ENCODE data around the gene C5orf46. TPM values are rescaled to one million over a fixed set of nuclear protein-coding genes. Genes with fewer than 3 reads are reported as not detected.

The C5orf46 gene
- total and polyA plus RNA-seq, 9 of the 15 experiments (the other 6 are each of a cell fraction or from before 2014, with no cell fraction given), result not detected

- TF ChIP-seq, protein P1, sequence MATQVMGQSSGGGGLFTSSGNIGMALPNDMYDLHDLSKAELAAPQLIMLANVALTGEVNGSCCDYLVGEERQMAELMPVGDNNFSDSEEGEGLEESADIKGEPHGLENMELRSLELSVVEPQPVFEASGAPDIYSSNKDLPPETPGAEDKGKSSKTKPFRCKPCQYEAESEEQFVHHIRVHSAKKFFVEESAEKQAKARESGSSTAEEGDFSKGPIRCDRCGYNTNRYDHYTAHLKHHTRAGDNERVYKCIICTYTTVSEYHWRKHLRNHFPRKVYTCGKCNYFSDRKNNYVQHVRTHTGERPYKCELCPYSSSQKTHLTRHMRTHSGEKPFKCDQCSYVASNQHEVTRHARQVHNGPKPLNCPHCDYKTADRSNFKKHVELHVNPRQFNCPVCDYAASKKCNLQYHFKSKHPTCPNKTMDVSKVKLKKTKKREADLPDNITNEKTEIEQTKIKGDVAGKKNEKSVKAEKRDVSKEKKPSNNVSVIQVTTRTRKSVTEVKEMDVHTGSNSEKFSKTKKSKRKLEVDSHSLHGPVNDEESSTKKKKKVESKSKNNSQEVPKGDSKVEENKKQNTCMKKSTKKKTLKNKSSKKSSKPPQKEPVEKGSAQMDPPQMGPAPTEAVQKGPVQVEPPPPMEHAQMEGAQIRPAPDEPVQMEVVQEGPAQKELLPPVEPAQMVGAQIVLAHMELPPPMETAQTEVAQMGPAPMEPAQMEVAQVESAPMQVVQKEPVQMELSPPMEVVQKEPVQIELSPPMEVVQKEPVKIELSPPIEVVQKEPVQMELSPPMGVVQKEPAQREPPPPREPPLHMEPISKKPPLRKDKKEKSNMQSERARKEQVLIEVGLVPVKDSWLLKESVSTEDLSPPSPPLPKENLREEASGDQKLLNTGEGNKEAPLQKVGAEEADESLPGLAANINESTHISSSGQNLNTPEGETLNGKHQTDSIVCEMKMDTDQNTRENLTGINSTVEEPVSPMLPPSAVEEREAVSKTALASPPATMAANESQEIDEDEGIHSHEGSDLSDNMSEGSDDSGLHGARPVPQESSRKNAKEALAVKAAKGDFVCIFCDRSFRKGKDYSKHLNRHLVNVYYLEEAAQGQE (IDR thresholded peaks at IDR 0.05; ENCODE audit: borderline replicate concordance), result peak; percentile 9; the same call in 1 of the 2 replicates
- TF ChIP-seq, protein P1 (CRISPR knock-in tag; IDR thresholded peaks at IDR 0.05; ENCODE audit: low read depth), result no peak
- TF ChIP-seq, protein P2, sequence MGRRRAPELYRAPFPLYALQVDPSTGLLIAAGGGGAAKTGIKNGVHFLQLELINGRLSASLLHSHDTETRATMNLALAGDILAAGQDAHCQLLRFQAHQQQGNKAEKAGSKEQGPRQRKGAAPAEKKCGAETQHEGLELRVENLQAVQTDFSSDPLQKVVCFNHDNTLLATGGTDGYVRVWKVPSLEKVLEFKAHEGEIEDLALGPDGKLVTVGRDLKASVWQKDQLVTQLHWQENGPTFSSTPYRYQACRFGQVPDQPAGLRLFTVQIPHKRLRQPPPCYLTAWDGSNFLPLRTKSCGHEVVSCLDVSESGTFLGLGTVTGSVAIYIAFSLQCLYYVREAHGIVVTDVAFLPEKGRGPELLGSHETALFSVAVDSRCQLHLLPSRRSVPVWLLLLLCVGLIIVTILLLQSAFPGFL (CRISPR knock-in tag; IDR thresholded peaks at IDR 0.05), result no peak
- TF ChIP-seq KLF1 (tag; IDR thresholded peaks at IDR 0.05) (no peak), SIRT6 (IDR thresholded peaks at IDR 0.05; ENCODE audit: low read depth, low read length) (no peak), JUND (IDR thresholded peaks at IDR 0.05; ENCODE audit: borderline replicate concordance, low read depth, low read length) (no peak), JUND (tag; IDR thresholded peaks at IDR 0.05; ENCODE audit: borderline replicate concordance, low read depth, low read length) (no peak), TCFL5 (CRISPR knock-in tag; conservative IDR thresholded peaks at IDR 0.05) (no peak), PHB (CRISPR knock-in tag; IDR thresholded peaks at IDR 0.05) (no peak), CBFB (CRISPR knock-in tag; IDR thresholded peaks at IDR 0.05) (no peak), DDX20 (tag; IDR thresholded peaks at IDR 0.05; ENCODE audit: low read depth) (no peak), FUS (optimal IDR thresholded peaks at IDR 0.05; ENCODE audit: low read depth, low read length) (no peak), ZHX1 (conservative IDR thresholded peaks at IDR 0.05; ENCODE audit: low read length) (no peak), TEAD1 (CRISPR knock-in tag; IDR thresholded peaks at IDR 0.05) (no peak), WHSC1 (IDR thresholded peaks at IDR 0.05; ENCODE audit: low read length) (no peak), ZNF324 (CRISPR knock-in tag; IDR thresholded peaks at IDR 0.05) (no peak)
- TF ChIP-seq, protein P3, sequence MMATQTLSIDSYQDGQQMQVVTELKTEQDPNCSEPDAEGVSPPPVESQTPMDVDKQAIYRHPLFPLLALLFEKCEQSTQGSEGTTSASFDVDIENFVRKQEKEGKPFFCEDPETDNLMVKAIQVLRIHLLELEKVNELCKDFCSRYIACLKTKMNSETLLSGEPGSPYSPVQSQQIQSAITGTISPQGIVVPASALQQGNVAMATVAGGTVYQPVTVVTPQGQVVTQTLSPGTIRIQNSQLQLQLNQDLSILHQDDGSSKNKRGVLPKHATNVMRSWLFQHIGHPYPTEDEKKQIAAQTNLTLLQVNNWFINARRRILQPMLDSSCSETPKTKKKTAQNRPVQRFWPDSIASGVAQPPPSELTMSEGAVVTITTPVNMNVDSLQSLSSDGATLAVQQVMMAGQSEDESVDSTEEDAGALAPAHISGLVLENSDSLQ (IDR thresholded peaks at IDR 0.05), result peak; percentile 18; the same call in 1 of the 2 replicates
These were observed 28.7 kb upstream of the C5orf46 start (continued) for GRCh38 chr5:147935032-147935431.
